ES-I3 (cell line): ENCODE measurements around the gene CLMP.

Experiments used
- H3K36me3 ChIP-seq: 2 replicates; pipeline ENCODE4 v1.6.1; 2013; ENCODE audit warnings: mild to moderate bottlenecking, low read length, control low read depth, moderate library complexity; ENCODE audit not compliant: insufficient read depth
- H3K4me1 ChIP-seq: 2 replicates; pipeline ENCODE4 v1.6.1; 2013; ENCODE audit warnings: mild to moderate bottlenecking, control low read depth, low read length; ENCODE audit not compliant: insufficient read depth
- H3K9ac ChIP-seq: 2 replicates; pipeline ENCODE4 v1.6.1; 2013; ENCODE audit warnings: low read depth, mild to moderate bottlenecking, low read length, moderate library complexity
- H3K9me3 ChIP-seq: 2 replicates; pipeline ENCODE4 v1.6.1; 2013; ENCODE audit warnings: mild to moderate bottlenecking, low read length, moderate library complexity; ENCODE audit not compliant: control insufficient read depth, insufficient read depth

The CLMP gene

GRCh38 chr11:123056835-123057491 lies 138.1 kb downstream of the CLMP start:
- Histone ChIP-seq H3K9ac (no peak overlapping the region), H3K9me3 (no peaks in the 10 kb centered on the region), H3K4me1 (0 out of 2 replicates have a peak, but pooled peaks cover 3% of the 10 kb centered on the region), H3K36me3 (peaks cover 49% of the 10 kb centered on the region)

- 0 out of 2 replicates have a peak, but pooled peaks cover 3% of the 10 kb centered on the region for H3K4me1 ChIP-seq
- no peaks in the 10 kb centered on the region for H3K9me3 ChIP-seq
- no peak overlapping the region for H3K9ac ChIP-seq
- H3K36me3 ChIP-seq = peaks cover 40% of the 10 kb centered on the region
These were observed 139.7 kb downstream of the CLMP start for GRCh38 chr11:123055191-123055901.

GRCh38 chr11:123054301-123055065 lies 140.6 kb downstream of the CLMP start:
- H3K36me3 ChIP-seq = peaks cover 32% of the 10 kb centered on the region
- no peaks in the 10 kb centered on the region for H3K9me3 ChIP-seq
- 0 out of 2 replicates have a peak, but pooled peaks cover 3% of the 10 kb centered on the region for H3K4me1 ChIP-seq
- no peak overlapping the region for H3K9ac ChIP-seq

GRCh38 chr11:123052901-123053721 lies 141.9 kb downstream of the CLMP start:
- no peaks in the 10 kb centered on the region for H3K9me3 ChIP-seq
- no peaks in the 10 kb centered on the region for H3K4me1 ChIP-seq
- H3K36me3 ChIP-seq = peaks cover 18% of the 10 kb centered on the region
- H3K9ac ChIP-seq = no peak overlapping the region

- Histone ChIP-seq H3K9ac (no peak overlapping the region), H3K4me1 (no peaks in the 10 kb centered on the region), H3K36me3 (peaks cover 6% of the 10 kb centered on the region; the same call in 1 of the 2 replicates), H3K9me3 (no peaks in the 10 kb centered on the region)
These were observed 143.4 kb downstream of the CLMP start for GRCh38 chr11:123051634-123052033.

- no peaks in the 10 kb centered on the region for H3K9me3 ChIP-seq
- H3K9ac ChIP-seq = no peak overlapping the region
- H3K36me3 ChIP-seq = peaks cover 2% of the 10 kb centered on the region; the same call in 1 of the 2 replicates
- H3K4me1 ChIP-seq = no peaks in the 10 kb centered on the region
These were observed 143.9 kb downstream of the CLMP start for GRCh38 chr11:123051146-123051545.

- Histone ChIP-seq H3K9ac (no peak overlapping the region), H3K36me3 (no peaks in the 10 kb centered on the region), H3K9me3 (no peaks in the 10 kb centered on the region), H3K4me1 (no peaks in the 10 kb centered on the region)
These were observed 147.1 kb downstream of the CLMP start for GRCh38 chr11:123047947-123048293.

GRCh38 chr11:123047266-123047946 lies 147.6 kb downstream of the CLMP start:
- Histone ChIP-seq H3K9ac (no peak overlapping the region), H3K4me1 (no peaks in the 10 kb centered on the region), H3K36me3 (no peaks in the 10 kb centered on the region), H3K9me3 (no peaks in the 10 kb centered on the region)

- H3K9ac ChIP-seq = no peak overlapping the region
- no peaks in the 10 kb centered on the region for H3K4me1 ChIP-seq
- H3K9me3 ChIP-seq = no peaks in the 10 kb centered on the region
- no peaks in the 10 kb centered on the region for H3K36me3 ChIP-seq
These were observed 148.4 kb downstream of the CLMP start for GRCh38 chr11:123046473-123047259.

GRCh38 chr11:123045101-123045500 lies 149.9 kb downstream of the CLMP start:
- Histone ChIP-seq H3K9me3 (no peaks in the 10 kb centered on the region), H3K9ac (no peak overlapping the region), H3K36me3 (no peaks in the 10 kb centered on the region), H3K4me1 (no peaks in the 10 kb centered on the region)

GRCh38 chr11:123041185-123041584 lies 153.9 kb downstream of the CLMP start:
- H3K9me3 ChIP-seq = no peaks in the 10 kb centered on the region
- H3K9ac ChIP-seq = no peak overlapping the region
- no peaks in the 10 kb centered on the region for H3K36me3 ChIP-seq
- no peaks in the 10 kb centered on the region for H3K4me1 ChIP-seq

GRCh38 chr11:123040111-123040432 lies 155.0 kb downstream of the CLMP start:
- H3K9me3 ChIP-seq = no peaks in the 10 kb centered on the region
- no peaks in the 10 kb centered on the region for H3K36me3 ChIP-seq
- H3K4me1 ChIP-seq = no peaks in the 10 kb centered on the region
- no peak overlapping the region for H3K9ac ChIP-seq

- Histone ChIP-seq H3K36me3 (no peaks in the 10 kb centered on the region), H3K4me1 (0 out of 2 replicates have a peak, but pooled peaks cover 1% of the 10 kb centered on the region), H3K9me3 (no peaks in the 10 kb centered on the region), H3K9ac (no peak overlapping the region)
These were observed 159.2 kb downstream of the CLMP start for GRCh38 chr11:123035831-123036230.
